ENCODE data around the gene AGRP.

DNA sequence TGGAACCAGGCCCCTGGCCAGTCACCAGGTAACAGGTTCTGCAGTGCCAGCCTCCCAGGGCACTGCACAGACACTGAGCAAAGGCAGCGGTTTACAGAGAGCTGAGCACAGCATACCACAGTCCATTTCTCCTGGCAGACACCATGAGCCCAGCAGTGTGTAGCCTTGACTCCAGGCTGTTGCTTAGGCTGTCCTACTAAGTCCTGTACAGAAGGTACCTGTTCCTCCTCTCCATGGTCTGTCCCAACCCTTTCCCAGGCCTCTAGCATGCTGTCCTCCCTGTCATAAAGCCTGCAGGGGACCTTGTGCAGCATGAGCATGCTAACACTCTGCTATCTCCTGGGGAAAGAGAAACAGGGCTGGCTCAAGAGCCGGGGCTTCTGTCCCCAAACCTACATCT, 22.4 kb downstream of the AGRP start:
- TF ChIP-seq, protein P1, sequence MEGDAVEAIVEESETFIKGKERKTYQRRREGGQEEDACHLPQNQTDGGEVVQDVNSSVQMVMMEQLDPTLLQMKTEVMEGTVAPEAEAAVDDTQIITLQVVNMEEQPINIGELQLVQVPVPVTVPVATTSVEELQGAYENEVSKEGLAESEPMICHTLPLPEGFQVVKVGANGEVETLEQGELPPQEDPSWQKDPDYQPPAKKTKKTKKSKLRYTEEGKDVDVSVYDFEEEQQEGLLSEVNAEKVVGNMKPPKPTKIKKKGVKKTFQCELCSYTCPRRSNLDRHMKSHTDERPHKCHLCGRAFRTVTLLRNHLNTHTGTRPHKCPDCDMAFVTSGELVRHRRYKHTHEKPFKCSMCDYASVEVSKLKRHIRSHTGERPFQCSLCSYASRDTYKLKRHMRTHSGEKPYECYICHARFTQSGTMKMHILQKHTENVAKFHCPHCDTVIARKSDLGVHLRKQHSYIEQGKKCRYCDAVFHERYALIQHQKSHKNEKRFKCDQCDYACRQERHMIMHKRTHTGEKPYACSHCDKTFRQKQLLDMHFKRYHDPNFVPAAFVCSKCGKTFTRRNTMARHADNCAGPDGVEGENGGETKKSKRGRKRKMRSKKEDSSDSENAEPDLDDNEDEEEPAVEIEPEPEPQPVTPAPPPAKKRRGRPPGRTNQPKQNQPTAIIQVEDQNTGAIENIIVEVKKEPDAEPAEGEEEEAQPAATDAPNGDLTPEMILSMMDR (IDR thresholded peaks at IDR 0.05): no peak
- TF ChIP-seq POLR2A (IDR thresholded peaks at IDR 0.05): no peak
- no peak for TF ChIP-seq POLR2AphosphoS5 (IDR thresholded peaks at IDR 0.05; ENCODE audit: insufficient read depth in 1 of 2, low read depth in 1 of 2)

All from vagina (tissue), 2 donors.